ENCODE measurements around the gene HMCES. TPM values are rescaled to one million over a fixed set of nuclear protein-coding genes. Genes with fewer than 3 reads are reported as not detected.
A peak's percentile ranks its signal among the peaks of the same experiment; 100 is the strongest.

Gene HMCES
- total and polyA plus RNA-seq, 2 donors (not counting 1 experiment from before 2014, with no cell fraction given), result 22.5 to 35.6 TPM

DNA sequence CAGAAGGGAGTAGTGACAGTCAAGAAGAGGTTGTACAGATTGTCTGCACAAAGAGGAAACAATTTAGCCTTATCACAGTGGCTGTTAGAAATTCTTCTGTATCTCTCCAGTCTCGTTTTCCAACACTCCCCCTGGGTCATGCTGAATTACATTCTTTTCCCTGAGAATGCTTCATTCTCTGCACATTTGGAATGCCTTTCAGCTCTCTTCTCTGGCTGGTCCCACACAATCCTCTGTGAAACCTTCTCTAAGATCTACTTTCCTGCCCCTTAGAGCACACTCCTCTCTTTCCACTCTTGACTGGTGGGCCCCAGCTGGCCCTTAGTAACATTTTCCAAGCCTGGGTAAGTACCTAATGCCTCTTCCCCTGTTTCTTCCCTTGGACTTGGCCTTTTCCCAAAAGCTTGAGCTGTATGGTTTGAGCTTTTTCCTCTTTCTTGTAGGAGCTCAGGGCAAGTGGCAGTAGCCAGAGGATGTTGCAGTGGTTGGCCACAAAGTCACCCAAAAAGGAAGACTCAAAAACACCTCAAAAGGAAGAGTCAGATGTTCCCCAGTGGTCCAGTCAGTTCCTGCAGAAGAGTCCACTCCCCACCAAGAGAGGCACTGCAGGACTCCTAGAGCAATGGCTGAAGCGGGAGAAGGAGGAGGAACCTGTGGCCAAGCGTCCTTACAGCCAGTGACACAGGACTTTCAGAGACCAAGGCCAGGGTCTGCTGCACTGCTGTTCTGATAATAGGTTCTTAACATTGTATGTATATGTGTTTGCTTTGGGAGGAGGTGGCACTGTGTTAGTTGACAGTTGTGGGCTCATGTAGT, 25.7 kb downstream of the HMCES start:
- TF ChIP-seq, protein P1, sequence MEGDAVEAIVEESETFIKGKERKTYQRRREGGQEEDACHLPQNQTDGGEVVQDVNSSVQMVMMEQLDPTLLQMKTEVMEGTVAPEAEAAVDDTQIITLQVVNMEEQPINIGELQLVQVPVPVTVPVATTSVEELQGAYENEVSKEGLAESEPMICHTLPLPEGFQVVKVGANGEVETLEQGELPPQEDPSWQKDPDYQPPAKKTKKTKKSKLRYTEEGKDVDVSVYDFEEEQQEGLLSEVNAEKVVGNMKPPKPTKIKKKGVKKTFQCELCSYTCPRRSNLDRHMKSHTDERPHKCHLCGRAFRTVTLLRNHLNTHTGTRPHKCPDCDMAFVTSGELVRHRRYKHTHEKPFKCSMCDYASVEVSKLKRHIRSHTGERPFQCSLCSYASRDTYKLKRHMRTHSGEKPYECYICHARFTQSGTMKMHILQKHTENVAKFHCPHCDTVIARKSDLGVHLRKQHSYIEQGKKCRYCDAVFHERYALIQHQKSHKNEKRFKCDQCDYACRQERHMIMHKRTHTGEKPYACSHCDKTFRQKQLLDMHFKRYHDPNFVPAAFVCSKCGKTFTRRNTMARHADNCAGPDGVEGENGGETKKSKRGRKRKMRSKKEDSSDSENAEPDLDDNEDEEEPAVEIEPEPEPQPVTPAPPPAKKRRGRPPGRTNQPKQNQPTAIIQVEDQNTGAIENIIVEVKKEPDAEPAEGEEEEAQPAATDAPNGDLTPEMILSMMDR (IDR thresholded peaks at IDR 0.05), result no peak
- TF ChIP-seq EZH2 (IDR thresholded peaks at IDR 0.05; ENCODE audit: borderline replicate concordance, insufficient read depth, low read depth, low read length, poor library complexity, severe bottlenecking), result no peak
- intact Hi-C loops (cut with micrococcal nuclease), result no loop called here
- peak overlapping the region; percentile 2 for H3K4me3 Mint-ChIP-seq
- H3K27ac Mint-ChIP-seq, result no peak overlapping the region
- 70% methylated on average over 3 of the region's 3 CpGs for WGBS (ENCODE audit: insufficient coverage)
- Histone ChIP-seq H3K9me3 (ENCODE audit: control extremely low read depth in 1 of 3, control insufficient read depth in 2 of 3, insufficient read depth in 1 of 3, low read length in 2 of 3) (peaks cover 0 to 4% (median 0%) of the 10 kb centered on the region in 3 donors), H3K4me3 (ENCODE audit: control extremely low read depth in 1 of 5, extremely low read depth in 1 of 5, insufficient read depth in 1 of 5, low read depth in 2 of 5, low read length in 4 of 5) (no peak overlapping the region), H3K36me3 (replicated peaks in 1 of 2; ENCODE audit: control extremely low read depth in 1 of 2, control insufficient read depth in 1 of 2, extremely low read depth in 1 of 2, insufficient read depth in 2 of 2, low read length in 1 of 2) (peaks cover 7 to 33% of the 10 kb centered on the region in 2 experiments), H4K20me1 (ENCODE audit: control insufficient read depth, insufficient read depth, low read length, poor library complexity, severe bottlenecking) (peaks cover 13% of the 10 kb centered on the region), H3K4me2 (replicated peaks; ENCODE audit: low read depth, low read length, poor library complexity, severe bottlenecking) (no peak overlapping the region), H3K27ac (ENCODE audit: low read length in 2 of 2) (no peak overlapping the region), H3K79me2 (ENCODE audit: control insufficient read depth, insufficient read depth, low read length) (no peaks in the 10 kb centered on the region), H2AFZ (ENCODE audit: insufficient read depth, low read depth, low read length, poor library complexity, severe bottlenecking) (no peak overlapping the region), H3K9ac (ENCODE audit: low read length) (no peak overlapping the region), H3K27me3 (replicated peaks in 1 of 4; ENCODE audit: control extremely low read depth in 1 of 4, control insufficient read depth in 3 of 4, insufficient read depth in 4 of 4, low read length in 3 of 4) (no peaks in the 10 kb centered on the region), H3K4me1 (ENCODE audit: control insufficient read depth in 2 of 2, insufficient read depth in 2 of 2, low read length in 2 of 2) (peaks cover 16 to 18% of the 10 kb centered on the region in 2 donors)
- CTCF ChIA-PET, result interaction anchor here (4.3 kb wide), 1 partner anchor 12 kb away, joined by 18 read pairs; a partner anchor contains a TSS
- no peaks in the 10 kb centered on the region for H3K27me3 Mint-ChIP-seq
- peak; percentile 10 for DNase-seq
- POLR2A ChIA-PET, result interaction anchor here (1.5 kb wide), 1 partner anchor 12 kb away, joined by 6 read pairs; a partner anchor contains a TSS
- H3K4me1 Mint-ChIP-seq, result peaks cover 21% of the 10 kb centered on the region
- ATAC-seq (ENCODE audit: low read depth), result no peak
- no peaks in the 10 kb centered on the region for H3K9me3 Mint-ChIP-seq (ENCODE audit: insufficient read depth)

DNA sequence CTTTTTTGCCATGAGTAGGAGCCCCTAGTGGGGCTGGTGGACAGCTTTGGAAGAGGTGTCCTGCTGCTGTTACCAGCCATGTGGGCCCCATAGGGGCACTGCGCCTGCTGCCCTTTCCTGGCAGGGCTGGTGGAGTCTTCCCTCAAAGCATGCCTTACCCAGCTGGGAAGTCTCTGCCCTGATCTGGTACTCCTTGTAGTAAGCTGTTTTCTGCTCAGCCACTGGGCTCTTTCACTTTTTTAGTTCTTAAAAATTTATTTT, 26.2 kb downstream of the HMCES start:
- Histone ChIP-seq H3K4me1 (ENCODE audit: control insufficient read depth in 2 of 2, insufficient read depth in 2 of 2, low read length in 2 of 2) (peaks cover 16 to 18% of the 10 kb centered on the region in 2 donors), H3K9ac (ENCODE audit: low read length) (no peak overlapping the region), H3K4me3 (ENCODE audit: control extremely low read depth in 1 of 5, extremely low read depth in 1 of 5, insufficient read depth in 1 of 5, low read depth in 2 of 5, low read length in 4 of 5) (no peak overlapping the region), H3K27ac (ENCODE audit: low read length in 2 of 2) (no peak overlapping the region), H3K36me3 (replicated peaks in 1 of 2; ENCODE audit: control extremely low read depth in 1 of 2, control insufficient read depth in 1 of 2, extremely low read depth in 1 of 2, insufficient read depth in 2 of 2, low read length in 1 of 2) (peaks cover 7 to 30% of the 10 kb centered on the region in 2 experiments), H3K9me3 (ENCODE audit: control extremely low read depth in 1 of 3, control insufficient read depth in 2 of 3, insufficient read depth in 1 of 3, low read length in 2 of 3) (peaks cover 0 to 4% (median 0%) of the 10 kb centered on the region in 3 donors), H2AFZ (ENCODE audit: insufficient read depth, low read depth, low read length, poor library complexity, severe bottlenecking) (no peak overlapping the region), H3K79me2 (ENCODE audit: control insufficient read depth, insufficient read depth, low read length) (no peaks in the 10 kb centered on the region), H3K4me2 (replicated peaks; ENCODE audit: low read depth, low read length, poor library complexity, severe bottlenecking) (no peak overlapping the region), H4K20me1 (ENCODE audit: control insufficient read depth, insufficient read depth, low read length, poor library complexity, severe bottlenecking) (peaks cover 12% of the 10 kb centered on the region), H3K27me3 (replicated peaks in 1 of 4; ENCODE audit: control extremely low read depth in 1 of 4, control insufficient read depth in 3 of 4, insufficient read depth in 4 of 4, low read length in 3 of 4) (no peaks in the 10 kb centered on the region)
- intact Hi-C loops (cut with micrococcal nuclease), result loop anchor here (1.0 kb wide), 1 partner anchor 11 kb away; a partner anchor contains a TSS
- Mint-ChIP-seq H3K4me1 (peaks cover 21% of the 10 kb centered on the region), H3K4me3 (peak overlapping the region; percentile 2), H3K27me3 (no peaks in the 10 kb centered on the region), H3K9me3 (ENCODE audit: insufficient read depth) (no peaks in the 10 kb centered on the region), H3K27ac (no peak overlapping the region)
- ATAC-seq (ENCODE audit: low read depth), result no peak
- ChIA-PET POLR2A (interaction anchor here (1.5 kb wide), 1 partner anchor 11 kb away, joined by 6 read pairs; a partner anchor contains a TSS), CTCF (interaction anchor here (4.3 kb wide), 1 partner anchor 11 kb away, joined by 18 read pairs; a partner anchor contains a TSS)
- TF ChIP-seq, protein P1 (IDR thresholded peaks at IDR 0.05), result no peak
- no peak for TF ChIP-seq EZH2 (IDR thresholded peaks at IDR 0.05; ENCODE audit: borderline replicate concordance, insufficient read depth, low read depth, low read length, poor library complexity, severe bottlenecking)
- DNase-seq, result no peak
- WGBS (ENCODE audit: insufficient coverage), result 100% methylated on average over 1 of the region's 1 CpG

Measured in B cell (primary cell).